OCI-LY7 (cell line): Measurements from ENCODE around the gene PPP1R14C.

ENCODE experiments used
- CTCF ChIP-seq: fragments of 200-600 bp; sonication (generic); conservative IDR thresholded peaks from 2 replicates; pipeline ENCODE4 v1.5.1; 2014; ENCODE audit warnings: mild to moderate bottlenecking, antibody characterized with exemption, low read length, moderate library complexity, mixed read lengths
- EZH2phosphoT487 ChIP-seq: fragments of 200-600 bp; sonication (generic); IDR thresholded peaks from 2 replicates; pipeline ENCODE4 v1.6.1; 2018; ENCODE audit warnings: low read depth, borderline replicate concordance, mild to moderate bottlenecking, mixed run types, antibody characterized with exemption, low read length, moderate library complexity, mixed read lengths

GRCh38 chr6:150233843-150234269, 91.0 kb downstream of the PPP1R14C start:
- TF ChIP-seq CTCF (no peak), EZH2phosphoT487 (no peak)
